ENCODE measurements around the gene GJA3. TPM values are rescaled to one million over a fixed set of nuclear protein-coding genes. Genes with fewer than 3 reads are reported as not detected.

The GJA3 gene
- total and polyA plus RNA-seq, 2 of the 8 experiments (the other 6 are each of a cell fraction or from before 2014, with no cell fraction given), result 0.12 to 0.60 TPM

DNA sequence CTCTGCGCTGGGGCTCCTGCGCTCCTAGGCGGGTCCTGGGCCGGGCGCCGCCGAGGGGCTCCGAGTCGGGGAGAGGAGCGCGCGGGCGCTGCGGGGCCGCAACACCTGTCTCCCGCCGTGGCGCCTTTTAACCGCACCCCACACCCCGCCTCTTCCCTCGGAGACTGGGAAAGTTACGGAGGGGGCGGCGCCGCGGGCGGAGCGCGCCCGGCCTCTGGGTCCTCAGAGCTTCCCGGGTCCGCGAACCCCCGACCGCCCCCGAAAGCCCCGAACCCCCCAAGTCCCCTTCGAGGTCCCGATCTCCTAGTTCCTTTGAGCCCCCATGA, 31.9 kb upstream of the GJA3 start, which contains the start of gene GJB2 (continued):
- TF ChIP-seq CHD7 (IDR thresholded peaks at IDR 0.05; ENCODE audit: insufficient replicate concordance, low read length), result no peak
- TF ChIP-seq RNF2 (IDR thresholded peaks at IDR 0.05; ENCODE audit: borderline replicate concordance, low read depth, low read length, missing control alignments, poor library complexity, severe bottlenecking), result no peak
- no peak for TF ChIP-seq KDM4A (IDR thresholded peaks at IDR 0.05; ENCODE audit: low read depth, low read length, severe bottlenecking)
- TF ChIP-seq, protein P1, sequence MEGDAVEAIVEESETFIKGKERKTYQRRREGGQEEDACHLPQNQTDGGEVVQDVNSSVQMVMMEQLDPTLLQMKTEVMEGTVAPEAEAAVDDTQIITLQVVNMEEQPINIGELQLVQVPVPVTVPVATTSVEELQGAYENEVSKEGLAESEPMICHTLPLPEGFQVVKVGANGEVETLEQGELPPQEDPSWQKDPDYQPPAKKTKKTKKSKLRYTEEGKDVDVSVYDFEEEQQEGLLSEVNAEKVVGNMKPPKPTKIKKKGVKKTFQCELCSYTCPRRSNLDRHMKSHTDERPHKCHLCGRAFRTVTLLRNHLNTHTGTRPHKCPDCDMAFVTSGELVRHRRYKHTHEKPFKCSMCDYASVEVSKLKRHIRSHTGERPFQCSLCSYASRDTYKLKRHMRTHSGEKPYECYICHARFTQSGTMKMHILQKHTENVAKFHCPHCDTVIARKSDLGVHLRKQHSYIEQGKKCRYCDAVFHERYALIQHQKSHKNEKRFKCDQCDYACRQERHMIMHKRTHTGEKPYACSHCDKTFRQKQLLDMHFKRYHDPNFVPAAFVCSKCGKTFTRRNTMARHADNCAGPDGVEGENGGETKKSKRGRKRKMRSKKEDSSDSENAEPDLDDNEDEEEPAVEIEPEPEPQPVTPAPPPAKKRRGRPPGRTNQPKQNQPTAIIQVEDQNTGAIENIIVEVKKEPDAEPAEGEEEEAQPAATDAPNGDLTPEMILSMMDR (IDR thresholded peaks at IDR 0.05; ENCODE audit: control extremely low read depth in 1 of 3, insufficient read depth in 1 of 3, low read depth in 1 of 3, low read length in 3 of 3), result no peak
- TF ChIP-seq BRCA1 (IDR thresholded peaks at IDR 0.05; ENCODE audit: low read depth, low read length), result no peak
- no peak for TF ChIP-seq TCF12 (IDR thresholded peaks at IDR 0.05; ENCODE audit: low read depth, low read length)
